ENCODE measurements around the gene GPR101.

DNA sequence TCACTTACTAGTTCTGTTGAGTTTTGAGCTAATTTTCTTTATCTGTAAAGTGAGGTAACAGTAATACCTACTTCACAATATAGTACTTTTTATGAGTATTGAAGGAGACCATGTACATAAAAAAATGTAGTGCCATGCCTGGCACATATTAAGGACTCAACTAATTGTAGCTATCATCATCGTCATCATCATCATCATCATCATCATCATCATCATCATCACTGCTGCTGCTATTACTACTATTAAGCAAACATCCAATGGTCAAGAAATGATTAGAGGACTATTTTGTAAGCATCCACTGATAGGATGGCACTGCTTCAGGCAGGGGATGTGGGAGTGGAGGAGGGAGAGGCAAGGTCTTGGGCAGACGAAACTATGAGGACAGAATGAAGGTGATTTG is 47.4 kb upstream of the GPR101 start:
- TF ChIP-seq, protein P1, sequence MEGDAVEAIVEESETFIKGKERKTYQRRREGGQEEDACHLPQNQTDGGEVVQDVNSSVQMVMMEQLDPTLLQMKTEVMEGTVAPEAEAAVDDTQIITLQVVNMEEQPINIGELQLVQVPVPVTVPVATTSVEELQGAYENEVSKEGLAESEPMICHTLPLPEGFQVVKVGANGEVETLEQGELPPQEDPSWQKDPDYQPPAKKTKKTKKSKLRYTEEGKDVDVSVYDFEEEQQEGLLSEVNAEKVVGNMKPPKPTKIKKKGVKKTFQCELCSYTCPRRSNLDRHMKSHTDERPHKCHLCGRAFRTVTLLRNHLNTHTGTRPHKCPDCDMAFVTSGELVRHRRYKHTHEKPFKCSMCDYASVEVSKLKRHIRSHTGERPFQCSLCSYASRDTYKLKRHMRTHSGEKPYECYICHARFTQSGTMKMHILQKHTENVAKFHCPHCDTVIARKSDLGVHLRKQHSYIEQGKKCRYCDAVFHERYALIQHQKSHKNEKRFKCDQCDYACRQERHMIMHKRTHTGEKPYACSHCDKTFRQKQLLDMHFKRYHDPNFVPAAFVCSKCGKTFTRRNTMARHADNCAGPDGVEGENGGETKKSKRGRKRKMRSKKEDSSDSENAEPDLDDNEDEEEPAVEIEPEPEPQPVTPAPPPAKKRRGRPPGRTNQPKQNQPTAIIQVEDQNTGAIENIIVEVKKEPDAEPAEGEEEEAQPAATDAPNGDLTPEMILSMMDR (optimal IDR thresholded peaks at IDR 0.05 in 1 of 3, IDR thresholded peaks at IDR 0.05 in 1 of 3, conservative IDR thresholded peaks at IDR 0.05 in 1 of 3; ENCODE audit: extremely low read depth in 1 of 3, insufficient read depth in 2 of 3, low read length in 3 of 3): no peak
- no peak for TF ChIP-seq EZH2 (IDR thresholded peaks at IDR 0.05; ENCODE audit: low read length)
